Activated T-helper 1 cell treated with anti-CD3 and anti-CD28 coated beads, Interleukin-12 subunit alpha, Interleukin-12 subunit beta, Interleukin-2, Interleukin-4 antibody, amounts not matched to agents 30 ng/mL and 10 ng/mL and 1 ng/mL, durations not matched to agents 14 hours and 24 hours and 36 hours (primary cell): ENCODE results near the gene ARMC9. TPM values are rescaled to one million over a fixed set of nuclear protein-coding genes. Genes with fewer than 3 reads are reported as not detected.

Experiments
- DNase-seq: peaks from one replicate; pipeline ENCODE4 v3.0.0; 2021; ENCODE audit warnings: low spot score
- H3K27ac Mint-ChIP-seq: one replicate; pipeline ENCODE4 v1.8.0; 2021; ENCODE audit warnings: mild to moderate bottlenecking, mixed read lengths
- H3K27me3 Mint-ChIP-seq: one replicate; pipeline ENCODE4 v1.8.0; 2022; ENCODE audit warnings: mild to moderate bottlenecking, moderate library complexity, mixed read lengths; ENCODE audit not compliant: insufficient read depth
- H3K36me3 Mint-ChIP-seq: one replicate; pipeline ENCODE4 v1.8.0; 2021; ENCODE audit warnings: low read depth, mixed read lengths
- H3K4me1 Mint-ChIP-seq: one replicate; pipeline ENCODE4 v1.8.0; 2021; ENCODE audit warnings: low read depth, mixed read lengths
- H3K4me3 Mint-ChIP-seq: one replicate; pipeline ENCODE4 v1.8.0; 2021; ENCODE audit warnings: mild to moderate bottlenecking, moderate library complexity, mixed read lengths
- H3K9me3 Mint-ChIP-seq: one replicate; pipeline ENCODE4 v1.8.0; 2021; ENCODE audit warnings: mixed read lengths
- intact Hi-C: fragments of 100-400 bp; cut with micrococcal nuclease; formaldehyde crosslinking; loops from one replicate; pipeline ENCODE4 v1.15.1; 2024
- total RNA-seq: library from RNA; stranded (reverse); gene quantifications from 2 replicates; pipeline ENCODE4 v1.2.3, GENCODE V29; 2022

The ARMC9 gene
- total RNA-seq, 1 donor from 2014 or later: 3.8 TPM

- Mint-ChIP-seq H3K27me3 (peaks cover 5% of the 10 kb centered on the region), H3K27ac (no peak overlapping the region), H3K9me3 (no peaks in the 10 kb centered on the region), H3K36me3 (no peaks in the 10 kb centered on the region), H3K4me1 (no peaks in the 10 kb centered on the region), H3K4me3 (no peak overlapping the region)
- no peak for DNase-seq
- intact Hi-C loops: no loop called here
Observed at GRCh38 chr2:231270221-231271114, 72.0 kb downstream of the ARMC9 start.

GRCh38 chr2:231272991-231273390, 74.6 kb downstream of the ARMC9 start:
- Mint-ChIP-seq H3K4me1 (no peaks in the 10 kb centered on the region), H3K9me3 (no peaks in the 10 kb centered on the region), H3K27me3 (peaks cover 7% of the 10 kb centered on the region), H3K4me3 (no peak overlapping the region), H3K27ac (no peak overlapping the region), H3K36me3 (no peaks in the 10 kb centered on the region)
- no peak for DNase-seq
- intact Hi-C loops: no loop called here

- Mint-ChIP-seq H3K4me1 (no peaks in the 10 kb centered on the region), H3K9me3 (no peaks in the 10 kb centered on the region)
Observed at GRCh38 chr2:231276987-231277386, 78.6 kb downstream of the ARMC9 start.

GRCh38 chr2:231277962-231278361, 79.5 kb downstream of the ARMC9 start:
- intact Hi-C loops: no loop called here
- Mint-ChIP-seq H3K9me3 (no peaks in the 10 kb centered on the region), H3K4me1 (no peaks in the 10 kb centered on the region), H3K36me3 (no peaks in the 10 kb centered on the region), H3K27me3 (peaks cover 8% of the 10 kb centered on the region), H3K4me3 (no peak overlapping the region), H3K27ac (no peak overlapping the region)
- DNase-seq: no peak

More at GRCh38 chr2:231276987-231277386, 78.6 kb downstream of the ARMC9 start:
- no peak overlapping the region for H3K4me3 Mint-ChIP-seq
- peaks cover 8% of the 10 kb centered on the region for H3K27me3 Mint-ChIP-seq
- no peak for DNase-seq
- intact Hi-C loops: no loop called here
- no peak overlapping the region for H3K27ac Mint-ChIP-seq
- H3K36me3 Mint-ChIP-seq: no peaks in the 10 kb centered on the region

- Mint-ChIP-seq H3K27ac (no peak overlapping the region), H3K27me3 (peaks cover 5% of the 10 kb centered on the region), H3K36me3 (no peaks in the 10 kb centered on the region), H3K4me3 (no peak overlapping the region), H3K4me1 (no peaks in the 10 kb centered on the region), H3K9me3 (no peaks in the 10 kb centered on the region)
- no peak for DNase-seq
- intact Hi-C loops: no loop called here
Observed at GRCh38 chr2:231278868-231279267, 80.4 kb downstream of the ARMC9 start.

- no peak for DNase-seq
- Mint-ChIP-seq H3K4me1 (no peaks in the 10 kb centered on the region), H3K27me3 (peaks cover 7% of the 10 kb centered on the region), H3K36me3 (no peaks in the 10 kb centered on the region), H3K4me3 (no peak overlapping the region), H3K9me3 (no peaks in the 10 kb centered on the region), H3K27ac (no peak overlapping the region)
- intact Hi-C loops: no loop called here
Observed at GRCh38 chr2:231280846-231281245, 82.4 kb downstream of the ARMC9 start.

GRCh38 chr2:231284296-231284695, 85.9 kb downstream of the ARMC9 start:
- H3K4me3 Mint-ChIP-seq: no peak overlapping the region

GRCh38 chr2:231286964-231287363, 88.5 kb downstream of the ARMC9 start:
- Mint-ChIP-seq H3K27ac (no peak overlapping the region), H3K4me3 (no peak overlapping the region), H3K9me3 (no peaks in the 10 kb centered on the region), H3K36me3 (no peaks in the 10 kb centered on the region), H3K4me1 (no peaks in the 10 kb centered on the region), H3K27me3 (peaks cover 2% of the 10 kb centered on the region)
- intact Hi-C loops: no loop called here
- DNase-seq: no peak

More at GRCh38 chr2:231284296-231284695, 85.9 kb downstream of the ARMC9 start:
- no peaks in the 10 kb centered on the region for H3K4me1 Mint-ChIP-seq
- H3K36me3 Mint-ChIP-seq: no peaks in the 10 kb centered on the region
- no peak overlapping the region for H3K27ac Mint-ChIP-seq
- no peak for DNase-seq
- no peaks in the 10 kb centered on the region for H3K9me3 Mint-ChIP-seq
- intact Hi-C loops: no loop called here
- peaks cover 5% of the 10 kb centered on the region for H3K27me3 Mint-ChIP-seq

- H3K36me3 Mint-ChIP-seq: no peaks in the 10 kb centered on the region
- intact Hi-C loops: no loop called here
- no peak overlapping the region for H3K4me3 Mint-ChIP-seq
Observed at GRCh38 chr2:231287696-231288095, 89.3 kb downstream of the ARMC9 start.

GRCh38 chr2:231288590-231288989, 90.2 kb downstream of the ARMC9 start:
- intact Hi-C loops: no loop called here
- Mint-ChIP-seq H3K27me3 (peaks cover 2% of the 10 kb centered on the region), H3K36me3 (no peaks in the 10 kb centered on the region), H3K9me3 (no peaks in the 10 kb centered on the region), H3K4me3 (no peak overlapping the region), H3K4me1 (no peaks in the 10 kb centered on the region), H3K27ac (no peak overlapping the region)
- no peak for DNase-seq

More at GRCh38 chr2:231287696-231288095, 89.3 kb downstream of the ARMC9 start:
- no peaks in the 10 kb centered on the region for H3K4me1 Mint-ChIP-seq
- no peak overlapping the region for H3K27ac Mint-ChIP-seq
- H3K27me3 Mint-ChIP-seq: peaks cover 2% of the 10 kb centered on the region
- DNase-seq: no peak
- H3K9me3 Mint-ChIP-seq: no peaks in the 10 kb centered on the region

GRCh38 chr2:231290321-231291015, 92.0 kb downstream of the ARMC9 start:
- no peaks in the 10 kb centered on the region for H3K36me3 Mint-ChIP-seq
- intact Hi-C loops: no loop called here
- no peaks in the 10 kb centered on the region for H3K4me1 Mint-ChIP-seq
- no peaks in the 10 kb centered on the region for H3K27me3 Mint-ChIP-seq
- no peak overlapping the region for H3K27ac Mint-ChIP-seq
- H3K9me3 Mint-ChIP-seq: no peaks in the 10 kb centered on the region
- no peak for DNase-seq
- H3K4me3 Mint-ChIP-seq: no peak overlapping the region

GRCh38 chr2:231292472-231293134, 94.2 kb downstream of the ARMC9 start:
- no peak overlapping the region for H3K27ac Mint-ChIP-seq
- no peaks in the 10 kb centered on the region for H3K9me3 Mint-ChIP-seq
- intact Hi-C loops: no loop called here

GRCh38 chr2:231293163-231293562, 94.7 kb downstream of the ARMC9 start:
- intact Hi-C loops: no loop called here
- no peaks in the 10 kb centered on the region for H3K9me3 Mint-ChIP-seq
- no peaks in the 10 kb centered on the region for H3K36me3 Mint-ChIP-seq
- H3K27ac Mint-ChIP-seq: no peak overlapping the region
- H3K4me3 Mint-ChIP-seq: no peak overlapping the region
- no peaks in the 10 kb centered on the region for H3K4me1 Mint-ChIP-seq
- peaks cover 5% of the 10 kb centered on the region for H3K27me3 Mint-ChIP-seq
- DNase-seq: no peak

More at GRCh38 chr2:231292472-231293134, 94.2 kb downstream of the ARMC9 start:
- Mint-ChIP-seq H3K27me3 (peaks cover 4% of the 10 kb centered on the region), H3K4me3 (no peak overlapping the region), H3K36me3 (no peaks in the 10 kb centered on the region), H3K4me1 (no peaks in the 10 kb centered on the region)
- no peak for DNase-seq
